CD4-positive, alpha-beta T cell treated with Interleukin-12 subunit alpha and Interleukin-12 subunit beta, for 1 hour (primary cell): ENCODE results near the gene ERBB2.
"Not testable (repeated sequence)": the region's sequence is repeated elsewhere in the genome, so short reads cannot be mapped to it uniquely, and the experiment has no call there.

Experiments
- DNase-seq: peaks from one replicate; pipeline ENCODE4 v3.0.0-alpha.2; 2020

ERBB2 gene

GRCh38 chr17:39750131-39751015 is 50.5 kb downstream of the ERBB2 start:
- DNase-seq = no peak

DNA sequence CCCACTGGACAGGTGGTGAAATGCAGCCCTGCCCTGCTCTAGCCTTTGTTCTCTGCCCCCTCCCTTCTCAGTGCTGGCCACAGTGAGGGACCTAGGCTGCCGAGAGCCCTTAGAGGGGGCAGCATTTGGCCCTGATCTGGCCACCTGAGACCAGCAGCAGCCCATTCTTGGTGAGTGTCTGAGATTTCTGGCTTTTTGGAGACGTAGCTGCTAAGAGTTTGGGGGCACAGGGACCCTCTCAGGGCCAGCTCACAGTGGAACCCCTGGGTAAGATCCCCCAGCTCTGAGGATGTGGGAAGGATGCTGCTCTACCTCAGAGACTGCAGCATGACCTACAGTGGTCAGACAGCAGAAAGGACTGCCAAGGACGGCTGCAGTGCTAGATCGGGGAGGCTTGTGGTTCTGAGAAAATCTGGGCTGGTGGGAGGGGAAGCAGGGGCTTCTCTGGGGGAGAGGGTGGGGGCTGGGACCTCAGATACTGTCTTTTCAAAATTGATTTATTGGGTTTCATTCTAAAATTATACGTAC is 51.2 kb downstream of the ERBB2 start:
- DNase-seq = no peak

DNA sequence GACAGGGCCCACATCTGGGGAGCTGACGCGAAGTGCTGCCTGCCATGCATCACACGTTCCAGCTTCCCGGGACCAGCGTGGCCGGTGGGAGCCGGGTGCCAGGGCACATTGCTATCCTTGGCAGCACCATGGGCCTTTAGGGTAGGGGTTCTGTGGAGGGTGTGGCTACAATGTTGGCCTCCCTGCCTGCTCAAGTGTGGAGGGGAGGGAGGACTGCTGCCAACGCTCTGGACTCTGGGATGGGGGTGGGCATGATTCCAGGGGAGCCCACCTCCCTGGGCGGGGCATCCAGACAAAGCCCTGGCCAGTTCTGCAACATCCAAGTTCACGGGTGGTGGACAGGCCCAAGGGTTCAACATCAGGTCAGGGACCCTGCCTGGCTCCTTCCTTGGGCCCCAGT is 51.8 kb downstream of the ERBB2 start:
- DNase-seq = no peak

DNA sequence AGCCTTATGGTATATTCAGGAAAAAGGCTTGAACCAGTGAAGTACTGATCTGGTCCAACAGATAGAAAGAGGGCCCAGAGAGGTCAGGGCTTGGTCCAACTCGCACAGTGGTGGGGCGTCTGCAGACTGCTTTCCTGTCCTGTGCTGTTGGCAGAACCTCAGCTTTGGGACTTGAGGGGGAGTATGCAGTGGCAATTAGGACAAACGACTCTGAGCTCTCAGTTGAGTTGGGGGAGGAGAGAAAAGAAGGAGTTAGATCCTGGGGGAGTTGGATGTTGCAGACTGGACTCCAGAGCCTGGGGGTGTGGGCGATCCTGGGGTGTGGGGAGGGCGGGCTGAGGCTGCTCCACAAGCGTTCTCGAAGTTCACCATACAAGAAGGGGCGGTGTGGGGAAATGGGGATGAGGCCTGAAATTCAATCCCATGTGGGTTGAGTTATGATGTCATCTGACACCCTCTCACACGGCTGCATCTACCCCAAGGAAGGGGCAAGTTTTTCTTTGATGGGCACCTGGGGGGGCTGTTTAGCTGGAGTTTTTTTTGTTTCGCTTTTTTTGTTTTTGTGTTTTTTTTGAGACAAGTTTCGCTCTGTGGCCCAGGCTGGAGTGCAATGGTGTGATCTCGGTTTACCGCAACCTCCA is 52.5 kb downstream of the ERBB2 start:
- no peak for DNase-seq

DNA sequence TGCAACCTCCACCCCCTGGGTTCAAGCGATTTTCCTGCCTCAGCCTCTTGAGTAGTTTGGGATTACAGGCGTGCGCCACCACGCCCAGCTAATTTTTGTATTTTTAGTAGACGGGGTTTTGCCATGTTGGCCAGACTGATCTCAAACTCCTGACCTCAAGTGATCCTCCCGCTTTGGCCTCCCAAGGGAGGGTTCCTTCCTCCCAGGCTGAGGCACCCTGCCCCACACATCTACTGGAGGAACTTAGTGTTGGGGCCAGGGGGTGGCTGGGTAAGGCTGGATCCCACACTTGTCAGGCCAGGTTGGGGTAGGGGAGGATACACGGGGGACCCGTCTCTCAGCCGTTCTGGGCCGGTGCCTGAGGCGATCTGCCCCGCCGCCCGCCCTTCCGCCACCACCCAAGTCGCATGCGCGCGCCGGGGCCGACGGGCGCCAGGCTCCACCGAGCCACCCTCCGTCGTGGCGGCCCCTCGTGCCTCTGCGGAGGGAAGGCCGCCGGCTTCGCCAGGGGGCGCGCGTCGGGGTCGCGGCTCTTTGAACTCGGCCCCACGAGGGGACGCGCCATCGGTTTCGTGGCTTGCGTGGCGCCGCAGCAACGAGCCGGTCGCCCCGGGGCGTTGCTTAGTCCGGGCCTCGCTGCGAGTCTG is 53.8 kb downstream of the ERBB2 start:
- peak; percentile 83 for DNase-seq

- DNase-seq = peak; percentile 99
Measured at GRCh38 chr17:39754161-39754957, 54.5 kb downstream of the ERBB2 start.

- DNase-seq = no peak
Measured at GRCh38 chr17:39754958-39755553, 55.2 kb downstream of the ERBB2 start.

GRCh38 chr17:39755554-39756379 is 55.9 kb downstream of the ERBB2 start:
- DNase-seq = peak; percentile 81

DNA sequence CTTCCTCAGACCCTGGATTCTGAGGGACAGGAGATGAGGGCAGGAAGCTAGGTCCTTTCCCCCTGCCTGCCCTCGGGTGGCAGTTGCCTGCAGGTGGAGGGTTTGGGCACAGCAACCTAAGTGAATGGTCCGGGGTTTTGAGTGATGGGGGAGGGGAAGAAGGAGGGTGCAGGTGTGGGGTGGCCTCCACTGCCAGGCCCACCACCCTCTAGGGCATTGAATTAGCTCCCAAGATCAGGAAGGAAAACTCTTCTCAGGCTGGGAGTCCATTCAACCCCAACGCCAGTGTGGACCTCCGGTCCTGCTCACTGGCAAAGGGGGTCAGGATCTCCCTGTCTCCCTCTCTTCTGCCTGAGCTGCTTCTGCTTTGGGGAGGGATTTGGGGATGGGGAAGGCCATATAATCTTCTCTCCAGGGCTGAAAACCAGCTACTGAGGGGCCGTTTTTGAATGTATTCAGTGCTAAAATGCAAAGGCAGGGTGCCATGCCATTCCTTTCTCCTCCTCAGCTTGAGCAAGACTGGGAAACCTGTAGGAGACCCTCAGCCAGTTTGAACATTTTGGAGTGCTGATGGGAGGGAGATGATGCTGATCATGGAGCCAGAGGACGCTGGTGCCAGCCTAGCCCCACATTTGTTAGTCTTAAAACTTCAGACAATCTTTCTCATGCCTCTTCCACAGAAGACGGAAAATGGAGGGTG is 56.7 kb downstream of the ERBB2 start:
- DNase-seq = no peak

DNA sequence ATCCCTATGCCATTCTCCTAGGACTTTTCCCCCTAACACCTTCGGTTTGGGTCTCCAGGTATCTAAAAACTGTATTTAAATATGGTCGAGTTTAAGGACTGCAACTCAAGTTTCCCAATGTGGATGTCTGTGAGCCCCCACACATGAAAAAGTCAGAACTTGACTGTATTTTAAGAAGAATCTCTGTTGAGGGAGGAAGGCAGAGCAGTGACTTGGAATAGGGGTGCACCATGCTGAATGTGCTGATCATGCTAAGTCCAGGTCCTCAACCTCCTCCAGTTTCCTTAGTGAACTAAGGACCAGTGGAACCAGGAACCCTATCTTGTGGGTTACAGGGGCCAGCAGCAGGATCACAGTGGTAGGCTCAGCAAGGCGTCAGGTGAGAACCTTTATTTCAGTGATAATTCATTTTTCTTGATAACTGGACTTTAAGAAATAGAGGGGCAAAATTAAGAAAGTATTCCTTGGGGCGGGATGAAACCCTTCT is 57.4 kb downstream of the ERBB2 start:
- no peak for DNase-seq

DNA sequence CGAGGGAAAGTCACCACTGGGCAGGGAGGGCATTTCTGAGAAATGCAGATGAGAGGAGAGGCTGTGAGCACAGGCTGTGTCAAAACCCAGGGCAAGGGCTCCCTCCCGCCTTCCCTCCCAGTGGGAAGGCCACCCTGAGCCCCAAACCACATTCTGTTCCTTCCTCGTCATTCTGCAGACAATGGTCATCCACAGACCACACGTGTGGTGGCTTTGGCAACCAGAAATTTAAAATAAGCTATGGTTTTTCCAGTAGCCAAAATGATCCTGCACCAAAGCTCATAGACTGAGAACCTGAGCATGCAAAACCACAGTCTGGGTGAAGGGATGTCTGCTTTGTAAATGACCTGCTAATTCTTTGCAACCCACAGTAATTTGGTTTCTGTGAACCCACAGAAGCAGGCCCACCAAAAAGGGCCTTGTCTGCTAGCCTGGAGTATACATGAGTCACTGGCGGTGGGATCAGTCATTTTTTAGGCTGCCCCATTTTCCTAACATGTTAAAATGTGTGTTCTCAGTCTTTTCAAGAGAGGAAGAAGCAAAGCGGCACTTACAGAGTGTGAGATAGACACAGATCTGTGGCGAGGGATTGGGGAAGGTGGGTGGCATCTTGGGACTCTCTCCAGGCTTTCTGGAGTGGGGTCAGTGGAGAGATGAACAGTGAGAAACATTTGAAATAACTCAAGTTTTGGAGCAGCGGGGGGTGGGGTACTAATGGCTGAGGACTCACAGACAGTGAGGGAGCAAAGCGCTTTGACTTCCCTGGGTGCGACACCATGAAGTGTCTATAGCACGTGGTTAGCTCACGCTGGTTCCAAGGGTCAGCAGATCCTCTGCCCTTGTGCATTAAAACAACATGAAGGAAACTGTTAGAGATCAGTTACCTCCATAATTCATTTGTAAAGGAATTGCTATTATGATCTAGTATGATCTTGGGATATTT is 58.3 kb downstream of the ERBB2 start:
- DNase-seq = peak; percentile 70

DNA sequence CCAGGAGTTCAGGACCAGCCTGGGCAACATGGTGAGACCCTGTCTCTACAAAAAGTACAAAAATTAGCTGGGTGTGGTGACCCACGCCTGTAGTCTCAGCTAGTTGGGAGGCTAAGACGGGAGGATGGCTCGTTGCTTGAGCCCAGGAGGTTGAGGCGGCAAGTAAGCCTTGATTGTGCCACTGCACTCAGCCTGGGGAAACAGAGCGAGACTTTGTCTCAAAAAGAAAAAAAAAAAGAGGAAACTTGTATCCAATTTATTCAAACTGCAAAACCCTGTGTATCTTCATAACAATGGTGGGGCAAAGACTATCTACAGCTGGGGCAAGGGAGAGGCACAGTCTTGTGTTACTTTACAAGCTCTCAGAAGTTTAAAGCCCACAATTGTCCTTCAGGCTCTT is 59.3 kb downstream of the ERBB2 start:
- no peak for DNase-seq

- DNase-seq = no peak
Measured at GRCh38 chr17:39761861-39762496, 62.1 kb downstream of the ERBB2 start.

DNA sequence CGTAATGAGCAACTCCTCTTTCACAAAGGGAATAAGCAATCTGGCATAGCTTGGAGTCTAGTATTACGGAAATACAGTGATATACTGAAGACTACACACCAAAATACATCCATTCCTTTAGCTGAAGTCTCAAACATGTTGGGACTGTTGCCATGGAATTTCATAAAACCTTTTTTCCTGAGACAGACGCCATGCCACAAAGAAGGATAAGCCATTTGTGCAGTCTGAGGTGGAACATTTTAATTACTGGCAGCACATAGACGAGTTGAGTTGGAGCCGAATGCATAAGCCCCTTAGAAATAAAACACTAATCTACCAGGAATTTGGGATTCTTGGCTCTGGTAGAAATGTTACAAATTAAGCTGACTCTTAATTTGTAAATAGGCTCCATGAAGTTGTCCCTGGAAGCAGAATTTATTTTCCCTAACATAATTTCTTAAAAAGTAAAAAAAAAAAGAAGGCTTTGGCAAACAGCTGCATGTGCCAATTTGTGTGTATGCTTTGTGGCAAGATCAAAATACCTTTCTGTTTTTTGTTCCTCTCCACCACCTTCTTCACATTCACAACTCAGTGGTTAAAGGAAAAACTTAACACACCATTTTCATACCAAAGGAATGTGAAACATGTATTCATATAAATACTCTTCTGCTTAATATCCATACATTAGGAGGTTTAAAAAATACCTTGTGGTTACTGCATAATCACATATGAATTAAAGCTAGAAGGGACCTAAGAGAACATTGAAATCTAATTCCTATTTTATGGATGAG is 63.4 kb downstream of the ERBB2 start:
- DNase-seq = no peak

DNA sequence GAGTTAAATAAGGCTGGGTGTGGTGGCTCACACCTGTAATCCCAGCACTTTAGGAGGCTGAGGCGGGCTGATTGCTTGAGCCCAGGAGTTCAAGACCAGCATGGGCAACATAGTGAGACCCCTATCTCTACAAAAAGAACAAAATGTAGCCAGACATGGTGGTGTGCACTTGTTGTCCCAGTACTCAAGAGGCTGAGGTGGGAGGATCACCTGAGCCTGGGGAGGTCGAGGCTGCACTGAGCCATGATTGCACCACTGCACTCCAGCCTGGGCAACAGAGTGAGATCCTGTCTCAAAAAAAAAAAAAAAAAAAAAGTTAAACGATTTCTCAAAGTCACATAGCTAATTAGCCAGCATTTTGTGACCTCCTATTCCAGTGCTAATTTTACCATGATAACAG is 64.3 kb downstream of the ERBB2 start:
- not testable (repeated sequence) for DNase-seq

- DNase-seq = no peak
Measured at GRCh38 chr17:39765175-39765574, 65.3 kb downstream of the ERBB2 start.

DNA sequence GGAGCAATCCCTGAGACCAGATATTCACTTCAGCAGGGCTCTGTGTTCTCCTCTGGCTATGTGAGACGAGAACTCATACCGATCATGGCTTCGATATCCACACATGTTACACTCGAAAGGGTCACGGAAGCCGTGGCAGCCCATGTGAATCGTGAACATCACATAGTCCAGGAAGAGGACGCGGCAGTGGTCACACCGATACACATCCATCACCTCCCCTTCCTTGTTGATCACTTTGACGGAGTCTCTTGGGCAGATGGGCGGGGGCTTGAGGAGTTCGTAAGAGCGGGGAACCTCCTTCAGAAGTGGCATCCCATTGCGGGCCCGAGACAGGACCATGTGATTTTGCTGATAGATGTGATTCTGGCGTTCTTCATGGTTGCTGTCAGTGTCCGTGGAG is 65.9 kb downstream of the ERBB2 start:
- no peak for DNase-seq

- no peak for DNase-seq
Measured at GRCh38 chr17:39767147-39767546, 67.3 kb downstream of the ERBB2 start.
